ENCODE results near the gene PEPD.

PEPD gene

DNA sequence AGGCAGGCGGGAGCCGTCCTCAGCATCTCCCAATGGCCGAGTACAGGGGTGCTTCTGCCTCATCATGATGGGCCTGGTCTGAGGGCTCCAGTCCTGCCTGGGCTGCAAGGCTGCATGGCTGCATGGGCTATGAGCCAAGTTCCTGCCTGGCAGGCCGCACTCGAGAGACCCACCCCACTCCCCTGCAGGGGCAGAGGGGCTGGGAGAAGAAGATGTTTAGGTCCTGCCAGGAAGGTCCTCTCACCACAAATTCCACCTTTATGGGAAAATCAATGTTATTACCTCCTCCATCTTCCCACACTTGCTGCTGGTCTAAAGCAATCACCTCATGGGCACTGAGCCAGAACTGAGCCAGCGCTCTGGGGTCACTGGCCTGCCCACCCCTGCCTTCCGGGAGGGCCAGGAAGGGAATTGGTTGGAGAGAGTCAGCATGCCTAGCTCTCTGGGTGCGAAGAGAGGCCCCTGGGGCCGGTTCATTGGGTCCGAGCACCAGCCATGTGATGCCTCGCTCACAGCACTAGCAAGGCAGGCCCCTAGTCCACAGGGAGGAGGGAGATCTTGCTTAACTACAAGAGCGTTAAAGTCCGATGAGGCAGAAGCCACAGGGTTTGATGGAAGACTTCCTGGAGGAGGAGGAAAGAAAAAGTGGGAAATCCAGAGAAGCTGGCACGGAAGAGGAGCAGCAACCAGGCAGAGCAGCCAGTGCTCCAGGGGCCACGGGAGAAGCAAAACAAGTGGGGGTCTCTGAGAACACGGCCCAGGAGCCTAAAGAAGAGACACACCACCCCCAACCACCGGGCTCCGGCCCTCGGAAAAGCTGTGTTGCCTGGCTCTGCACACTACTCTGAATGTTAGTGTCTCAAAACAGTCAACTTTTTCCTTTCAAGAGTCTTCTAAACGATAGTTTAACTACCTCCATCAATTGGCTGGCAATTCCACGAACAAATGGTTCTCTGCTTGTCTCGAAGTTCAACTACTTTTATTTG lies 84.9 kb downstream of the PEPD start:
- no peak overlapping the region for H3K27ac Mint-ChIP-seq
- H3K4me3 Mint-ChIP-seq, result no peak overlapping the region

DNA sequence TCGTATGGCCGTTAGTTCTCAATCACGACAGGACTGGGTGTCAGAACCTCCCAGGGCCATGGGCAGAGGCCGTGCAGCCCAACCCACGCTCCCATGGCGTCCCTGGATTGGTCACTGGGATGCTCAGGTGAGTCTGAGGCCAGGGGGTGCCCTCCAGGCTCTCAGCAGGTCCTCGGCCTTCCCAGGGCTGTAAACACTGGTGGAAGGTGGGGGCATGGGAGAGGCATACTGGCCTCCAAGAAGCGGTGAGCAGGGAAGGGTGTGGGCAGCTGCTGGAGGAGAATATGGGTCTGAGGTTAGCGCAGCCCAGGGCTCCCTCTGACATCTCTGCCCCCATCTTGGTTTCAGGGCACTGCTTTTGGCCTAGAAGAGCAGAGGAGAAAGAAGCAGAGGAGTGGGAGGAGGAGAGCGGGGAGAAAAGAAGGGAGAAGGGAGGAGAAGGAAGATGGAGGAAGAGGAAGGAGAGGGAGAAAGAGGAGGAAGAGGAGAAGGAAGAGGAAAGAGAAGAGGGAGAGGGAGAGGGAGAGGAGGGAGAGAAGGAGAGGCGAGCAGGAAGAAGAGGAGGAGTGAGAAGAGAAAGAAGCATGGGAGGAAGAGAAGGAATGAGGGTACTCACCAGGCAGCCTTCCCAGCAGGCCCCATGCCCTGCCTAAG lies 85.8 kb downstream of the PEPD start:
- Mint-ChIP-seq H3K4me1 (ENCODE audit: low read depth) (no peaks in the 10 kb centered on the region), H3K36me3 (ENCODE audit: low read depth) (no peaks in the 10 kb centered on the region), H3K27ac (no peak overlapping the region), H3K9me3 (no peaks in the 10 kb centered on the region), H3K27me3 (ENCODE audit: low read depth) (peaks cover under 1% of the 10 kb centered on the region), H3K4me3 (no peak overlapping the region)

More for the DNA sequence above, 84.9 kb downstream of the PEPD start:
- Mint-ChIP-seq H3K9me3 (no peaks in the 10 kb centered on the region), H3K27me3 (ENCODE audit: low read depth) (no peaks in the 10 kb centered on the region), H3K36me3 (ENCODE audit: low read depth) (no peaks in the 10 kb centered on the region), H3K4me1 (ENCODE audit: low read depth) (no peaks in the 10 kb centered on the region)

DNA sequence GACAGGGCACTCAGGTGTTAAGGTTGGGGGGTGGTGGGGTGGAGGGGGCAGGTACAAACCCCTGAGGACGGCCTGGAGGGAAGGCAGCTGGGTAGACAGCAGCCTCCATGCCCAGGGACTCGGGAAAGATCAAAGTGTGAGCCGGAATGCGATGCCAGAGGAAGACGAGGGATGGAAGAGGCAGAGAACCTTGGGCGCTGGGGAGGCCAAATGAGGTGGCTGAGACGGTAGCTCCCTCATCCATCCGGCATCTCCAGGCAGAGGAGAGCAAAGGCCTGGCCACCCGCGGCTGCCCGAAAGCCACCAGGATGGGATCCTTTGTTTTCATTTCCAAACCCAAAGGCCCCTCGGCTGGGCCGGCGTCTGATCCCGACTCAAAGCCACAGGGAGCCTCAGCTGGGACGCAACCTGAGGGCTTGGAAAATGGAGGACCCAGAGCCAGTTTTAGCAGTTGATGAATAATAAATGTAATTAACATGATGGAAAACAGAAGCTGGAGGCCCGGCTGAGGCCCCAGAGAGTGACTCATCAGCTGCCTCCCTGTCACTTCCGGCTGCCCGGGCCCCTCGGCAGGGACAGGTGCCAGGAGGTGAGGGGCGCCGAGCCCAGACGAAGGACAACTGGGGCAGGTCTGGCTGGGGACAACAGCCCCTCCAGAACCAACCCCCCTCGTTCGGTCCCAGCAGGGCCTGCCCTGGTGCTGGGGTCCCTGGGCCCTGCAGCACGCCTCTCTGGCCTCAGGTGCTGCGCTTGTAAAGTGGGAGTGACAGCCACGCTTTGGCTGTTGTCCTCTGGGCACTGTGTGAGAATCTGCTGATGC lies 86.5 kb downstream of the PEPD start:
- no peaks in the 10 kb centered on the region for H3K9me3 Mint-ChIP-seq
- peaks cover 2% of the 10 kb centered on the region for H3K4me1 Mint-ChIP-seq (ENCODE audit: low read depth)
- H3K36me3 Mint-ChIP-seq (ENCODE audit: low read depth), result no peaks in the 10 kb centered on the region
- no peak overlapping the region for H3K4me3 Mint-ChIP-seq
- H3K27me3 Mint-ChIP-seq (ENCODE audit: low read depth), result peaks cover 4% of the 10 kb centered on the region
- no peak overlapping the region for H3K27ac Mint-ChIP-seq

DNA sequence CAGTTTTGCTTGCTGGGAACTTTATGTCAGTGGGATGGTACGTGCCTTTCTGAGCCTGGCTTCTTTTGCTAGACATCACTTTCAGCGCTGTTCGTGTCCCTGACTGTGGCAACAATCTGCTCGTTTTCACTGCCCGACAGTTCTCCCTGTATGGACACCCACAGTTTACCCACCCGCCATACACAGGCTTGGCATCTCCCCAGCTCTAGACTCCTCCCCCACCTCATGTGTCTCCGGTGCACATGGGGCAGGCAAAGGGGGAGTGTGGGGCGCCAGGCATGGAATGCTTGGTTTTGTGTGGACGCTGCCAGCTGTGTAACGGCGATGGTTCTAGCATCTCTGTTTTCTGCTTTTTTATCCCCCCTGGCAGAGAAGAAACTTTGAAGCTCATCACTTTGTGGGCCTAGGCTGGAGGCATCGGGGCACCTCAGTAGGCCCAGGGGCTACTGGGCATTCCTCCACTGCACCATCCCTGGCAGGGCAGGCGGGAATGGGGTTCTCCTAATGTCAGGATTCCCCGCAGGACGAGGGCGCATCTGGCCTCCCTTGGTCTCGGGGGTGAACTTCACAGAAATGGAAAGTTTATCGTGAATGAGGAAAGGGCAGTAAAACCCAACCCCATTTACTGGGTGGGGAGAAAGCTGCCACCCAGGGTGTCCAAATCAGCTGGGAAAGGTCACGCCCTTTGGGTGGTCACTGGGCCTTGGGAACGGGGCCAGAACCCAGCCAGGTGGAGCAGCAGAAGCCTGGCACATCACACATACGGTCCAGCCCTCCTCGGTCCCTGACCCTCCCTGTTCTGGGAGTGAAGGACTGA lies 87.3 kb downstream of the PEPD start:
- Mint-ChIP-seq H3K4me1 (ENCODE audit: low read depth) (peaks cover 2% of the 10 kb centered on the region), H3K27ac (no peak overlapping the region), H3K9me3 (no peaks in the 10 kb centered on the region), H3K4me3 (no peak overlapping the region), H3K36me3 (ENCODE audit: low read depth) (no peaks in the 10 kb centered on the region), H3K27me3 (ENCODE audit: low read depth) (peaks cover 4% of the 10 kb centered on the region)

DNA sequence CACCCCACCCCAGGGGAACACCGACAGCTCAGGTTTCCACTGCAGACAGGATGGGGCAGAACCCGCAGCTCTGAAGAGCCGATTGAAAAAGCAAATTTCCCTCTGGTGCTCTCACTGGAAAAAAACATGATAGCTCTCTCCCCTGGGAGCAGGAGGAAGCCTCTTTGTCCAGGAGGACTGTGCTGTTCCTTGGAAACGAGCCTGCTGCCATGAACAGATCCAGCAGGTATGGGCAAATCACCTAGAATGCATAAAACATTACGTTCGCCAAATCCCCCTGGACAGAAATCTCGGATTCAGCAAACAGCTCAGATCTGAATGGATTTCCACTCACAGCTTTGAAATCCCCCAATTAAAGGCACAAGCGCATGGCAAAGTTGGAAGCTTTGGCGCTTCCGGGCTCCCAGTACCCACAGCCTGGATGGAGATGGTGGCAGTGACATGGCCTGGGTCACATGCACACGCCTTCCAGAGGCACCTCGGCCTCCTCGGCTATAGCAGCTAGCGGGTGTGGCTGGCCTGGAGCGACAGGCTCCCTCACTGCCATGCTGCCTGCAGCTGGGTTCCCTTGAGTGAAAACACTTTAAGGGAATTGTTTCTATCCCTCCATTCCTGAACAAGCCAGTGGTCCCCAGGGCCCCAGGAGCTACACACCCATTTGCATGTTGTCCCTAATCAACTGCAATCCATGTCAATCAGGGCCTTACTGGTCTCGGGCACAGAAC lies 89.0 kb downstream of the PEPD start:
- Mint-ChIP-seq H3K27me3 (ENCODE audit: low read depth) (peaks cover 4% of the 10 kb centered on the region), H3K9me3 (no peaks in the 10 kb centered on the region), H3K36me3 (ENCODE audit: low read depth) (no peaks in the 10 kb centered on the region), H3K27ac (no peak overlapping the region), H3K4me3 (no peak overlapping the region), H3K4me1 (ENCODE audit: low read depth) (peaks cover 2% of the 10 kb centered on the region)

DNA sequence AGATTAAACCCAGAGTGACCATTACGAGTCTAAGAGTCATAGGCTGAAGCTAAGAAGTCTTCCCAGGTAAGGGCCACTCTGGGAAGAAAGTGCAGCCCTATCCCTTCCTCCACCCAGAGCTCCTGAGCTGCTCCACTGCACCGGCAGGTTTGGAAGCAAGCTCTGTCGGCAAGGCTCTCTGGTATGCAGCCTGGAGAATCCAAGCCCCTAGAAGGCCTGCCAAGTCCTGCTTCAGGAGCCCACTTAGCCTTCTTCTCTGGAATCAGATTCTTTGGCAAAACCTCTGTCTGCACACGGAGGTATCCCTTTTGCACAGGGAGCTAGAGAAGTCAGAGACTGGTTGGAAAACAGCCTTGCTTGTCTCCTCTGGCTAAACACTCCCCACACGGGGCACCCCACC lies 89.6 kb downstream of the PEPD start:
- Mint-ChIP-seq H3K4me1 (ENCODE audit: low read depth) (peaks cover 2% of the 10 kb centered on the region), H3K27ac (no peak overlapping the region), H3K27me3 (ENCODE audit: low read depth) (peaks cover 4% of the 10 kb centered on the region), H3K36me3 (ENCODE audit: low read depth) (no peaks in the 10 kb centered on the region), H3K4me3 (no peak overlapping the region), H3K9me3 (no peaks in the 10 kb centered on the region)

DNA sequence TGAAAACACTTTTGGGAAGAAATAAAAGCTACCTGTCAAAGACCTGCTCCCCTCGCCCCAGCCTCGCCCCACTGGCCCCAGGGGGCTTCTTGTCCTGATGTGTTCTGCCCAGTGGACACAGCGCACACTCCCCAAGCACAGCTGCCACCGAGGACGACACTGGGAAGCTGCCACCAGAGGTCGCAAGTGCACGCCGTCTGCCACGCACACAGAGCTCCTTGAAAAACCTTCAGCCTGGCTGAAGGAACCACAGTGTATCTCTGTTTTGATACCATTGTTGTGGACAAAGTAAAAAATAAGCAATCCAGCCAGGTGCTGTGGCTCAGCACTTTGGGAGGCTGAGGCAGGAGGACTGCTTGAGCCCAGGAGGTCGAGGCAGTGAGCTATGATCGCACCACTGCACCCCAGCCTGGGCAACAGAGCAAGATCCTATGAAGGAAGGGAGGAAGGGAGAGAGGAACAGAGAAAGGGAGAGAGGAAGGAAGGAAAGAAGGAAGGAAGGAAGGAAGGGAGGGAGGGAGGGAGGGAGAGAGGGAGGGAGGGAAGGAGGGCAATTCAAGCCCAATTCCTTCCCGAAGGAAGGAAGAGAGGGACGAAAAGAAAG lies 90.8 kb downstream of the PEPD start:
- peaks cover 4% of the 10 kb centered on the region for H3K27me3 Mint-ChIP-seq (ENCODE audit: low read depth)
- no peak overlapping the region for H3K4me3 Mint-ChIP-seq
- H3K9me3 Mint-ChIP-seq, result no peaks in the 10 kb centered on the region
- H3K27ac Mint-ChIP-seq, result no peak overlapping the region
- H3K4me1 Mint-ChIP-seq (ENCODE audit: low read depth), result peaks cover 2% of the 10 kb centered on the region
- no peaks in the 10 kb centered on the region for H3K36me3 Mint-ChIP-seq (ENCODE audit: low read depth)

DNA sequence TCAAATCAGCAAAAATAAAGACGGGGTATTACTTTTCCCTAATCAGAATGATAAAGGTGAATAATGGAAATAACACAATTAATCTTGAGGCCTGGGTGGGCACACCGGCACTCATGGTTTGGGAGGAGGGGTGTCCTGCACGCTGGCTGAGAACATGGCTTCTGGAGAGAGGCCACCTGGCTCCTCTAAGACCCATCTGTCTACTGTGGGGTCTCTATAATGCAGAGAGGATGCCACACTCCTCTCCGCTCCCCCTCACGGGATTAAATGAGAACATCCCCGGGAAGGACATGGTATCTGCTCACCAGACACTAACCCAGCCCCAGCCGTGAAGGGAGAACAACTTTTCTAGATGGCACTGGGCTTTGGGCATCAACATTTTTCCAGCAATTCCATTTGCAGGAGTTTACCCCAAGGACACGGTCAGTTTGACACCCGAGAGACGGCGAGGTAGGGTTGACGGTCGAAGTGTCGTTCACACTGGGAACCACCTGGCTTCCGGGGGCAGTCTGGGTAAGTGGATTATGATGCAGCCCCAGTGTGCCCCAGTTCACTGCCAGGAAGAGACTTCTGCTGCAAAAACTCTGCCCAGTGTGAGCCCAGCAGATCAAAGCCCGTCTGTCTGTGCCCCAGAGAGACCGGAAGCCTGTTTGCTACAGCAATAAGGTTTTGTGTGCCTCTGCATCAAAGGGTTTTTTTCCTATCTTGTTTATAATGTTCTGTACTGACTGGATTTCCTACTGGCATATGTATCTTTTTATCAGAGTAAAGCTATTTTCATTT lies 91.5 kb downstream of the PEPD start:
- Mint-ChIP-seq H3K27me3 (ENCODE audit: low read depth) (peaks cover 4% of the 10 kb centered on the region), H3K9me3 (no peaks in the 10 kb centered on the region), H3K4me1 (ENCODE audit: low read depth) (peaks cover 2% of the 10 kb centered on the region), H3K4me3 (no peak overlapping the region), H3K27ac (no peak overlapping the region), H3K36me3 (ENCODE audit: low read depth) (no peaks in the 10 kb centered on the region)

DNA sequence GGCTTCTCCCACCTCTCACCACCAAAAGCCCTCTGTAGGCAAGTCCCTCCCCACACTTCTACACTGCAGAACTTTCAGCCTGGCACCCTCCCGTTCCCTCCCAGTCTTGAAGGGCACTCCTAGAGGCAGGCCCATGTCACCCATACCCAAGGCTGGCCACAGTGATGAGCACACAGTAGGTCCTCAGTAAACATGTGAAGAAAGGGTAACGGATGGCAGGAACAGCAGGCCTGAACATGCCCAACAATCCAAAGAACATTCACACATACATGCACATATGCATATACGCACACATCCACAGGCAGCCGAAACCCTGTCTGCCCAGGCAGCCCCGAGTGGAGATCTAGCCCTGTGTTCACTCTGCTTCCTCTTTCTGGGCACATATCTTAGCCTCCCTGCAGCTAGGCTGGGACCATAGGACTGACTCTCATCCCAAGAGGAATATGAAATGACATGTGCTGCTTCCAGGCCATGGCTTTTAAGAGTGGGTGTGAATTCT lies 92.9 kb downstream of the PEPD start:
- Mint-ChIP-seq H3K9me3 (no peaks in the 10 kb centered on the region), H3K36me3 (ENCODE audit: low read depth) (no peaks in the 10 kb centered on the region), H3K27ac (no peak overlapping the region), H3K4me3 (no peak overlapping the region), H3K4me1 (ENCODE audit: low read depth) (peaks cover 2% of the 10 kb centered on the region), H3K27me3 (ENCODE audit: low read depth) (peaks cover 4% of the 10 kb centered on the region)

DNA sequence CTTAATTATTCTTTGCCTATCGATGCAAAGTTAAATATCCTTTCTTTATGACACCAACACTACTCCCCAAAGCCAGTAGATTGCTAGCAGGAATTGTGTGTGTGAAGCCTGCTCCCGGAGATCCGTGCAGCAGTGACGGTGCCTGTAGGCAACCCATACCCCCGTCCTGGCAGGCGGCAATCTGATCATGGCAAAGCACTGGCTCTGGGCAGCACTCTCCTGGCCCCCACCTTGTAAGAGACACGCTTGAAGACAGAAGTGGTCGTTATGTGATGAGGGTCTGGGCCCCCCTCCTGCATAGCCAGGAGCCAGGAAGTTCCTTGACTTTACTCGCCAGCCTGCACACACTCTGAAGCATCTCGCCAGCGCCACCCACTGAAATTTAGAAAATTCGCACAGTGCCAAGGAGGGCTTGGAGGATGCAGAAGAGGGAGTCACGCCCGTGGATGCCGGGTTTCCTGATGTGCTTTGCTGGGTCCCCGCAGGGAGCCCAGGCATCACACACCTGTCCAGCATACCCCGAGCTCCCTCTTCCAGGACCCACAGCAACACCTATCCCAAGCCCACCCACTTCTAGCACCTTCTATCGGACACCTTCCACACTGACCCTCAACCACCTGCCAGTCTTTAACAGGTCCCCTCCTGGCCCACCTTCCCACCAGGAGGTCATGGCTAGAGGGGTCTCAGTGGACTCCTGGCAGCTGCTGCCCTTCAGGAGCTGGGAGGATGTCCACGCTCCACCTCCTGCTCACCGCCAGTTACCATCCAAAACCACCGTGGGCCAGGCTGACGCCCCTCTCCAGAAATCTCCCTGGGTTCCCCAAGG lies 93.6 kb downstream of the PEPD start:
- H3K4me1 Mint-ChIP-seq (ENCODE audit: low read depth), result peaks cover 2% of the 10 kb centered on the region
- H3K27me3 Mint-ChIP-seq (ENCODE audit: low read depth), result peaks cover 4% of the 10 kb centered on the region
- no peak overlapping the region for H3K27ac Mint-ChIP-seq
- H3K4me3 Mint-ChIP-seq, result no peak overlapping the region
- H3K36me3 Mint-ChIP-seq (ENCODE audit: low read depth), result no peaks in the 10 kb centered on the region
- no peaks in the 10 kb centered on the region for H3K9me3 Mint-ChIP-seq

DNA sequence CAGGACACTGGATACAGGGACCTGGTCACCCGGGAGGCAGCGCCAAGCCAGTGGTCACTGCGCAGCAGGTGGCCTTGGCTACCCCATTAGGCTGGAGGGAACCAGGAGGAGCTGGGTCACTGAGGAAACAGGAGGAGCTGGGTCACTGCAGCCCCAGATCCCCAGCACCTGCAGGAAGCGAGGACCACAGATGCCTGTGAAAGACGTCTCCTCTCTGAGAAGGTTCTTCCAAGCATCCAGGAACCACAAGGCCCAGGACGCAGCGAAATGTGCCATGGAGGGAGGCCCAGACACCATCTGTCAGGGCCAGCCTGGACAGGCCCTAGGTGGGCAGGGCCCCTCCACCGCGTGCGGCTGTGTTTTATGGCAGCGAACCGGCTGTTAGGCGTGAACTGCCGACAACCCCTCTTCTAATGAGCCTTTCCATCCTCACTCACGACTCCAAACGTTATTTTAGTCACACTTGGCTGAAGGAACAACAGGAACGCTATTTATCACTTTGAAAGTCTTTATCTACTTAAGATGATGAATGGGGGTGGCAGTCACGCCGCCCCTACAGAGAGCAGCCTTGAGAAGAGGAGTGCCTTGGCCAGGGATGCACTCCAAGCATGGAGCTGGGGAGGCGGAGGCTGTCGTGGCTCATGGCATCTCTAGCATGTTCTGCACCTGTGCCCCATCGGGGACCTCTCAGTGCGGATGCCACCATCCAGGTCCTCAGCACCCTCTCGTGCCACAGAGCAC lies 94.8 kb downstream of the PEPD start:
- Mint-ChIP-seq H3K27ac (no peak overlapping the region), H3K4me3 (no peak overlapping the region), H3K9me3 (no peaks in the 10 kb centered on the region), H3K27me3 (ENCODE audit: low read depth) (peaks cover 4% of the 10 kb centered on the region), H3K4me1 (ENCODE audit: low read depth) (peaks cover 2% of the 10 kb centered on the region), H3K36me3 (ENCODE audit: low read depth) (no peaks in the 10 kb centered on the region)

Measured in T-helper 1 cell treated with Interleukin-12 subunit alpha and Interleukin-12 subunit beta and Interleukin-4 antibody, amounts not matched to agents 30 μg/mL and 1 μg/mL, for 36 hours (primary cell).